HG02623 (cell line): ENCODE measurements around the gene ZNF536.

ENCODE experiments used
- ATAC-seq: cut with Tn5 transposase; IDR thresholded peaks from one replicate; pipeline ENCODE4 v1.9.1; 2021; ENCODE audit warnings: moderate library complexity; ENCODE audit not compliant: unreplicated experiment

Gene ZNF536

GRCh38 chr19:30555075-30555790 lies 183.0 kb downstream of the ZNF536 start:
- no peak for ATAC-seq

GRCh38 chr19:30555791-30556110 lies 183.6 kb downstream of the ZNF536 start:
- no peak for ATAC-seq

GRCh38 chr19:30556230-30556711 lies 184.1 kb downstream of the ZNF536 start:
- ATAC-seq: no peak

GRCh38 chr19:30557212-30557611 lies 185.0 kb downstream of the ZNF536 start:
- no peak for ATAC-seq

GRCh38 chr19:30557927-30558557 lies 185.9 kb downstream of the ZNF536 start:
- ATAC-seq: no peak

- ATAC-seq: no peak
Measured at GRCh38 chr19:30558793-30559192, 186.6 kb downstream of the ZNF536 start.

GRCh38 chr19:30559446-30559845 lies 187.3 kb downstream of the ZNF536 start:
- no peak for ATAC-seq

- ATAC-seq: no peak
Measured at GRCh38 chr19:30562981-30563380, 190.8 kb downstream of the ZNF536 start.

- no peak for ATAC-seq
Measured at GRCh38 chr19:30563691-30564090, 191.5 kb downstream of the ZNF536 start.

GRCh38 chr19:30564551-30565011 lies 192.4 kb downstream of the ZNF536 start:
- no peak for ATAC-seq

GRCh38 chr19:30565636-30566035 lies 193.5 kb downstream of the ZNF536 start:
- no peak for ATAC-seq

GRCh38 chr19:30566681-30567420 lies 194.7 kb downstream of the ZNF536 start:
- no peak for ATAC-seq

- ATAC-seq: no peak
Measured at GRCh38 chr19:30567536-30568232, 195.5 kb downstream of the ZNF536 start.

GRCh38 chr19:30570194-30570593 lies 198.0 kb downstream of the ZNF536 start:
- ATAC-seq: no peak

GRCh38 chr19:30577551-30578105 lies 205.4 kb downstream of the ZNF536 start:
- no peak for ATAC-seq

- no peak for ATAC-seq
Measured at GRCh38 chr19:30579419-30579818, 207.2 kb downstream of the ZNF536 start.

GRCh38 chr19:30580673-30581072 lies 208.5 kb downstream of the ZNF536 start:
- ATAC-seq: no peak

GRCh38 chr19:30584090-30584489 lies 211.9 kb downstream of the ZNF536 start:
- no peak for ATAC-seq

- no peak for ATAC-seq
Measured at GRCh38 chr19:30587869-30588268, 215.7 kb downstream of the ZNF536 start.

GRCh38 chr19:30590596-30591229 lies 218.5 kb downstream of the ZNF536 start:
- no peak for ATAC-seq
